Measurements from ENCODE around the gene FXYD4.

The FXYD4 gene

DNA sequence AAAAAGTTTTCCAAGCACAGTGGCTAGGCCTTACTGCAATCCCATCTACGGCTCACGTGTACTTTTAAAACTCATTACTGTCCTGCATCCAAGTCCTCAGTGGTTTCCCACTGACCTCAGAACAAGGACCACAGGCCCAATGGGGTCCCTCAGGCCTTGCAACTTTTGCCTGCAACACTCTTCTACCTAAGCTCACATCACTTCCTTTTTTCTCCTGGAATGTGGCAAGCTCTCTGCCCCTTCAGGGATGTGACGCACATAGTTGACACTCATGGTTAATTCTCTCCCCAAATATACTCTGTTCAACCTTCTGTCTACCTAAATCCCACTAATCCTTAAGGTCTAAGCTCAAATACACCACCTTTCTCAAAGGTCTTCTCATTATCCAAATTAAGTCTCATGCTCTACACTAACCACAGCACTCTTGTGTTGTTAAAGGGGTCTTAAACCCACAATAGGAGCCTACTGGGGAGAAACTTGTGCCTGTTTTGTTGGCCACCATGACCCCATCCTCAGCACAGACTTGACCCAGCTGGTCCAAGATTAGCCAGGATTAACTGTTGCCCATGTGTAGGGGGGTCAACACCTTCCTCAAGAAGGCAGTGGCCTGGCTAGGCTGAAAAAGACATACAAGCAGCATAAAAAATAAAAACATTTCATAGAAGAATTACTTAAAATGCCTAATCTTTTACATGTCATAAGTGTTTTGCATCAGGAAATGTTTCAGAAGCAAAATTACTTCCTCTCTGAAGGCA lies 22.3 kb downstream of the FXYD4 start:
- H3K4me3 Mint-ChIP-seq: no peak overlapping the region
- peaks cover 83% of the 10 kb centered on the region for H3K4me1 Mint-ChIP-seq
- H3K9me3 Mint-ChIP-seq: no peaks in the 10 kb centered on the region

DNA sequence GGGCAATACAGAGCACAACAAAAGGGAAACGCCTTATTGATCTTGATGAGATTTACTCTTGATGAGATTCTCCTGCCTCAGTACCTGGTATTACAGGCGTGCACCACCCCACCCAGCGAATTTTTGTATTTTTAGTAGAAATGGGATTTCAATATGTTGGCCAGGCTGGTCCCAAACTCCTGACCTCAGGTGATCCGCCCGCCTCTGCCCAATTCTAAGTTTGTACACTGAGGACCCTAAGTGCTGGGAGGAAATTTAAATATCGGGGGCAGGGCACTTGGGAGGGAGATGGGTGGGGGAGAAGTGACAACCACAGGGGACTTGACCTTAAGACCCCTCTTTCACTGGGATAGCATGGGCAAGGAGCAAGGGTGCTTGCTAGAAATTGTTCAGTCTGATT lies 23.4 kb downstream of the FXYD4 start:
- H3K36me3 Mint-ChIP-seq: peaks cover 56% of the 10 kb centered on the region
- H3K9me3 Mint-ChIP-seq: no peaks in the 10 kb centered on the region
- H3K27me3 Mint-ChIP-seq: no peaks in the 10 kb centered on the region
- H3K4me3 Mint-ChIP-seq: peak overlapping the region; percentile 95
- peaks cover 82% of the 10 kb centered on the region for H3K4me1 Mint-ChIP-seq
- H3K27ac Mint-ChIP-seq: peak overlapping the region; percentile 85
- ATAC-seq: no peak

More for the DNA sequence above, 22.3 kb downstream of the FXYD4 start:
- Mint-ChIP-seq H3K27ac (peak overlapping the region; percentile 26), H3K27me3 (no peaks in the 10 kb centered on the region), H3K36me3 (peaks cover 59% of the 10 kb centered on the region)
- ATAC-seq: no peak

DNA sequence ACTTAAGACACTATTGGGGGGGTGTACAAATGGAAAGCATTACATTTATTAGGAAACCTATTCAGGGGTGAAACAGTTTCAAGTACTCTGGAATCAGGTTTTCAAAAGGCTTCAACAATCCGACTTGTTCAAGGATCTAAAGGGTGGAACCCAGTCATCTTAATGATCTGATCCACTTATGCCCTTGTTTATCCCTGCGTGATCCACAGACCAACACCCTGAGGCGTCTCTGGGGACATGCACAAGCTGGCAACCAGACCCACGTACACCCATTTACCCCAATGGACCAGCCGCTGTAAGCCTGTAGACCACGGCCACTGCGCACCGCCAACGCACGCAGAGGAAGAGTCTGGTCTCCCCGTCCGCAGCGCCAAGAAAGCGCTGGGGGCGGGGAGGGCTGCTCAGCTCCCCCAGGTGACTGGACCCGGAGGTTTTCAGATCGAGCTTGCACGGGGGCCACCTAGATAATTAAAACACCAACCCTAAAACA lies 24.2 kb downstream of the FXYD4 start:
- Mint-ChIP-seq H3K27me3 (no peaks in the 10 kb centered on the region), H3K4me3 (peak overlapping the region; percentile 95), H3K36me3 (peaks cover 53% of the 10 kb centered on the region), H3K27ac (peak overlapping the region; percentile 85), H3K4me1 (peaks cover 82% of the 10 kb centered on the region), H3K9me3 (no peaks in the 10 kb centered on the region)
- ATAC-seq: no peak

DNA sequence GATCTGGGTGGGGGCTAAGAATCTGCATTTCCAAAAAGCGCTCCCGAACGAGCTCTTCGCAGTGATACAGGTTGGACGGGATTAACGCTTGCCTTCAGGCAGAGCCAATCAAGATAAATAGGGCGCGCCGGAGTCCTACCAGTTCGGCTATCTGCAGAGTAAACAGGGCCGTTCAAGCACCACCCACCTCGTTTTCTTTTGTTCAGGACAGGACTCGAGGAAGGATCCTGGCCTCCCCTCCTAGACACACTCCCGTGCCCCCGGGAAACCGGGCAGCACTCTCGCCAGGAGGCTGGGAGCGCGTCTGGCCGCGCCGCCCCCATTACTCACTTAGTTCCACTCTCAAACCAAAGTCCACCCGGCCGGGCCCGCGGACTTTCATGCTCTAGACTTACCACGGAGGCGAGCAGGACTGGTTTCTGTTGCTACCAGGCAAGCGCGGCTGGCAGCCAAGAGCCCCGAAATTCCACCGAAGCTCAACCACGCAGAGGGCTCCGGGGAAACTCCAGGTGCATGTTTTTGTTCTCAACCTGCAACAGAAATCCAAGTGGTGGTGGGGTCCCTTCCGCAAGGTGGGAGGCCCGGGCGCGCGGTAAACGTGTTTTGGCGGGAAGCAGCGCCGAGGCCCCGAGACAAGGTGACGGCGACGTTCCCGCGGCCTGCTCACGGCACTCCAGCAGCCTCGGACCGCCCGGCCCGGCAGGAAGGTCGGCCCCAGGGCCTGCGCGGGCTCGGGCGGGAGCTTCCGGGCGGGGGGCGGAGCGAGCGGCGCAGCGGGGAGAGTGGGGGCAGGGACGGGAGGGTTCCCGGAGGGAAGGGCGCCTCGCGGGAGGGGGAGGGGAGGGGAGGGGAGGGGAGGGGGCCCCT lies 24.9 kb downstream of the FXYD4 start:
- peak; percentile 87 for ATAC-seq
- Mint-ChIP-seq H3K4me3 (peak overlapping the region; percentile 95), H3K4me1 (peaks cover 81% of the 10 kb centered on the region), H3K27ac (peak overlapping the region; percentile 85), H3K36me3 (peaks cover 50% of the 10 kb centered on the region), H3K9me3 (no peaks in the 10 kb centered on the region), H3K27me3 (no peaks in the 10 kb centered on the region)

DNA sequence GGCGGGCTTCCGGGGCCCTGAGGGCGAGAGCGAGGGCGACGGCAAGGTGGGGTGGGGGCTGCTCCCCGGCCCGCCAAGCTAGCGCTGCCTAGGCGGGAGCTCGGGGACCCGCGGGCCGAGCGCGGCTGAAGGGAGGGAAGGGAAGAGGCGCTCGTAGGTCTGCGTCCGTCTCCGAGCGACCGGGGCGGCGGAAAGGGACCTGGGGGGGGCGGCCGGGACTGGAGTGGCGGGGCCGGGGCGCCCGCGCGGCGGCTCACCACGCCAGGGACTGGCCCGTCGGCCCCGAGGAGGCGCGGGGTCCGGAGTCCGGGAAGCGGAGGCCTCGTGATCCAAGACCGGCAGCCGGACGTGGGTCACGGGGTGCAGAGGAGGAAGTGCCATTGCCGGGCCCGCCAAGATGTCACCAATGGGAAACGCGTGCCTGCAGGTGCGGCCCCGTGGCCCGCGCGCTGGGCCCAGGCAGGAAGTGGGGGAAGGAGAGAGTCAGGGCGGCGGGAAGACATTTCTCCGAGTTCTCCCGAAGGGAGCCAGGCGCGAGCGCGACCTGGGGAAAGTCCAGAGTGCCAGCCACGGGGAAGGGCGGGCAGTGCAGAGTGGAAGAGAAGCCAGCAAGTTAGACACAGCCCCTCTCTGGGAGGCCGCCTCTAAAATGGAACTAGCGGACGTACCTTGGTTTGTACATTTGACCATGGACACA lies 25.6 kb downstream of the FXYD4 start:
- Mint-ChIP-seq H3K4me3 (peak overlapping the region; percentile 82), H3K36me3 (peaks cover 50% of the 10 kb centered on the region), H3K4me1 (peaks cover 81% of the 10 kb centered on the region), H3K9me3 (no peaks in the 10 kb centered on the region), H3K27me3 (no peaks in the 10 kb centered on the region), H3K27ac (peak overlapping the region; percentile 85)
- peak; percentile 93 for ATAC-seq

- no peak for ATAC-seq
- peaks cover 44% of the 10 kb centered on the region for H3K36me3 Mint-ChIP-seq
- no peaks in the 10 kb centered on the region for H3K9me3 Mint-ChIP-seq
- peak overlapping the region; percentile 58 for H3K27ac Mint-ChIP-seq
- no peak overlapping the region for H3K4me3 Mint-ChIP-seq
- H3K27me3 Mint-ChIP-seq: no peaks in the 10 kb centered on the region
- peaks cover 83% of the 10 kb centered on the region for H3K4me1 Mint-ChIP-seq
Measured at GRCh38 chr10:43398939-43399319, 27.5 kb downstream of the FXYD4 start.

GRCh38 chr10:43399320-43400310 lies 28.2 kb downstream of the FXYD4 start:
- H3K4me3 Mint-ChIP-seq: peak overlapping the region; percentile 17
- H3K36me3 Mint-ChIP-seq: peaks cover 45% of the 10 kb centered on the region
- H3K4me1 Mint-ChIP-seq: peaks cover 86% of the 10 kb centered on the region
- H3K27me3 Mint-ChIP-seq: no peaks in the 10 kb centered on the region
- no peak for ATAC-seq
- H3K27ac Mint-ChIP-seq: peak overlapping the region; percentile 58
- no peaks in the 10 kb centered on the region for H3K9me3 Mint-ChIP-seq

GRCh38 chr10:43401627-43402026 lies 30.2 kb downstream of the FXYD4 start:
- Mint-ChIP-seq H3K27me3 (no peaks in the 10 kb centered on the region), H3K9me3 (no peaks in the 10 kb centered on the region), H3K36me3 (peaks cover 43% of the 10 kb centered on the region), H3K27ac (peak overlapping the region; percentile 10), H3K4me3 (peak overlapping the region; percentile 25), H3K4me1 (peaks cover 82% of the 10 kb centered on the region)
- no peak for ATAC-seq

DNA sequence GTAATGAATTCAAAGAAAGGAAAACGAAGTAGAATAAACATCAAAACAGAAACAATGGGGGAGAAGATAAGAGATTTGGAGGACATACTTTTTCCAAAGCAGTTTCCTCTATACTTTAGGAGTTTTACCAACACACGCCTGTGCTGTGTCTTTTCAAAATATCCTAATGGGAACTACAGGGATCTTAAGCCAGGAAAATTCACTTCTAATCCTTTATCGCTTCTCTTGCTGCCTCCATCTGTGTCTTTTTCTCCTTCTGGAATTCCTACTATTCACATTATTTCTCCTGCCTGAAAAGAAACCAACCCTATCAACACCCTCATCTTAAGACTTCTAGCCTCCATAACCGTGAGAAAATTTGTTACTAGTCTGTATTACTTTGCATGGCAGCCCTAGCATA lies 30.7 kb downstream of the FXYD4 start:
- no peaks in the 10 kb centered on the region for H3K9me3 Mint-ChIP-seq
- no peak for ATAC-seq
- H3K36me3 Mint-ChIP-seq: peaks cover 43% of the 10 kb centered on the region
- H3K4me3 Mint-ChIP-seq: peak overlapping the region; percentile 25
- H3K27ac Mint-ChIP-seq: peak overlapping the region; percentile 10
- H3K4me1 Mint-ChIP-seq: peaks cover 82% of the 10 kb centered on the region
- H3K27me3 Mint-ChIP-seq: no peaks in the 10 kb centered on the region

GRCh38 chr10:43402880-43403452 lies 31.5 kb downstream of the FXYD4 start:
- no peaks in the 10 kb centered on the region for H3K9me3 Mint-ChIP-seq
- peaks cover 40% of the 10 kb centered on the region for H3K36me3 Mint-ChIP-seq
- ATAC-seq: no peak
- H3K4me3 Mint-ChIP-seq: peak overlapping the region; percentile 23
- H3K4me1 Mint-ChIP-seq: peaks cover 79% of the 10 kb centered on the region
- peak overlapping the region; percentile 10 for H3K27ac Mint-ChIP-seq
- H3K27me3 Mint-ChIP-seq: no peaks in the 10 kb centered on the region

- peaks cover 38% of the 10 kb centered on the region for H3K36me3 Mint-ChIP-seq
- H3K27me3 Mint-ChIP-seq: no peaks in the 10 kb centered on the region
- H3K27ac Mint-ChIP-seq: peak overlapping the region; percentile 80
- peak overlapping the region; percentile 83 for H3K4me3 Mint-ChIP-seq
- no peak for ATAC-seq
- H3K9me3 Mint-ChIP-seq: no peaks in the 10 kb centered on the region
- H3K4me1 Mint-ChIP-seq: peaks cover 73% of the 10 kb centered on the region
Measured at GRCh38 chr10:43403911-43404703, 32.7 kb downstream of the FXYD4 start.

GRCh38 chr10:43404704-43405084 lies 33.3 kb downstream of the FXYD4 start:
- H3K4me1 Mint-ChIP-seq: peaks cover 70% of the 10 kb centered on the region
- H3K36me3 Mint-ChIP-seq: peaks cover 33% of the 10 kb centered on the region
- no peaks in the 10 kb centered on the region for H3K9me3 Mint-ChIP-seq
- H3K27me3 Mint-ChIP-seq: no peaks in the 10 kb centered on the region
- no peak for ATAC-seq
- H3K27ac Mint-ChIP-seq: peak overlapping the region; percentile 80
- H3K4me3 Mint-ChIP-seq: peak overlapping the region; percentile 83

DNA sequence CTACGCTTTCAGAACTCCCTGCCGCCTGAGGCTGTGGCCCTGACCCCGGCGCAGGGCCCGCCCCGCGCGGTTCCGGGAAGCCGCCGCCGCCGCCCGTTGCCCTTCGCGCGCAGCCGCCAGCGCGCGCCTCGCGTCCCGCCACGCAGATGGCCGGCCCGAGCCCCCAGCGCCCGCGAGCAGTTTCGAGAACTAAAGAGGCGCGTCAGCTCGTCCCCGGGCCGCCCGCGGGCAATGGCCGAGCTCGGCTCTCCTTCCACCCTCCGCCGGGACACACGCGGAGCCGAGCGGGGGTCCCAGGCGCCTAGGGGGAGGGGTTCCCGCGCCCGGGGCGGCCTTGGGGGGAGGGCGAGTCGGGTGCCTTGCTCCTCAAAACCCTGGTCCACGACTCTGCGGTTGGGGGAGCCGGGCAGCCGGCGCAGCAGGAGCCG lies 35.7 kb downstream of the FXYD4 start:
- Mint-ChIP-seq H3K4me3 (peak overlapping the region; percentile 97), H3K36me3 (peaks cover 17% of the 10 kb centered on the region), H3K9me3 (no peaks in the 10 kb centered on the region), H3K27ac (peak overlapping the region; percentile 92), H3K4me1 (peaks cover 57% of the 10 kb centered on the region), H3K27me3 (no peaks in the 10 kb centered on the region)
- peak; percentile 39 for ATAC-seq

All from stimulated activated memory B cell treated with anti-CD40 and anti-IgM and Interleukin-4, amounts not matched to agents 10 μg/mL and 1 μg/mL and 100 μg/mL, for 72 hours (primary cell).